Activated gamma-delta T cell (primary cell): ENCODE data around the gene OXT.
"Not testable (repeated sequence)": the region's sequence is repeated elsewhere in the genome, so short reads cannot be mapped to it uniquely, and the experiment has no call there.

Source experiments
- DNase-seq: peaks from one replicate; lab custom pipeline; 2025; lab: John Stamatoyannopoulos, UW
- total RNA-seq, 2 donors: gene quantifications; one replicate each; lab custom pipeline; 2026; lab: John Stamatoyannopoulos, UW

The OXT gene
- 0 to 0.15 reads per million in 2 donors for total RNA-seq

- DNase-seq = peak; percentile 60
Observed at GRCh38 chr20:3071610-3072529, at the start of gene OXT. TSS of gene OXT (plus strand) at chr20:3071620. CDS start at chr20:3071656, 36 bp downstream.

- DNase-seq = no peak
Observed at GRCh38 chr20:3021777-3022176, 49.6 kb upstream of the OXT start.

GRCh38 chr20:3022559-3023490 is 48.6 kb upstream of the OXT start:
- DNase-seq = not testable (repeated sequence)

GRCh38 chr20:3027987-3028386 is 43.4 kb upstream of the OXT start:
- DNase-seq = no peak

- no peak for DNase-seq
Observed at GRCh38 chr20:3031524-3032147, 39.8 kb upstream of the OXT start.

- DNase-seq = no peak
Observed at GRCh38 chr20:3032624-3033023, 38.8 kb upstream of the OXT start.

GRCh38 chr20:3037654-3038053 is 33.8 kb upstream of the OXT start:
- no peak for DNase-seq

- no peak for DNase-seq
Observed at GRCh38 chr20:3038454-3038853, 33.0 kb upstream of the OXT start.

GRCh38 chr20:3039426-3039825 is 32.0 kb upstream of the OXT start:
- no peak for DNase-seq

- DNase-seq = no peak
Observed at GRCh38 chr20:3040086-3040485, 31.3 kb upstream of the OXT start.

- no peak for DNase-seq
Observed at GRCh38 chr20:3041854-3042409, 29.5 kb upstream of the OXT start.

GRCh38 chr20:3042625-3043024 is 28.8 kb upstream of the OXT start:
- DNase-seq = no peak

- no peak for DNase-seq
Observed at GRCh38 chr20:3043322-3043721, 28.1 kb upstream of the OXT start, which contains the start of gene GNRH2. TSS of gene GNRH2 (plus strand) at chr20:3043622. CDS start at chr20:3044415, 793 bp downstream.

GRCh38 chr20:3044336-3044965 is 27.0 kb upstream of the OXT start:
- DNase-seq = no peak

GRCh38 chr20:3045042-3045815 is 26.2 kb upstream of the OXT start:
- DNase-seq = peak; percentile 49

GRCh38 chr20:3045816-3046676 is 25.4 kb upstream of the OXT start, which contains the start of gene MRPS26:
TSS of gene MRPS26 (plus strand) at chr20:3046052. CDS start at chr20:3046069, 17 bp downstream.
- peak; percentile 63 for DNase-seq

GRCh38 chr20:3046677-3047462 is 24.6 kb upstream of the OXT start:
- DNase-seq = no peak
